H9 (cell line): ENCODE data around the gene NEXN. TPM values are rescaled to one million over a fixed set of nuclear protein-coding genes. Genes with fewer than 3 reads are reported as not detected.

Experiments used
- DNase-seq: peaks from one replicate; pipeline ENCODE4 v3.0.0-alpha.2; 2017
- H2AFZ ChIP-seq: one replicate; pipeline ENCODE4 v1.6.1; 2013; ENCODE audit warnings: mild to moderate bottlenecking, low read length, control low read depth, moderate library complexity
- H2AK5ac ChIP-seq: 2 replicates; pipeline ENCODE4 v1.6.1; 2013; ENCODE audit warnings: low read length, control low read depth, mixed read lengths; ENCODE audit not compliant: insufficient read length
- H2BK120ac ChIP-seq: one replicate; pipeline ENCODE4 v1.6.1; 2013; ENCODE audit warnings: low read depth, mild to moderate bottlenecking, low read length, control low read depth, inconsistent platforms; ENCODE audit not compliant: poor library complexity, severe bottlenecking
- H2BK12ac ChIP-seq: 2 replicates; pipeline ENCODE4 v1.6.1; 2013; ENCODE audit warnings: low read length, control low read depth, mixed read lengths, low read depth; ENCODE audit not compliant: insufficient read length
- H2BK15ac ChIP-seq: 2 replicates; pipeline ENCODE4 v1.6.1; 2013; ENCODE audit warnings: low read depth, low read length, control low read depth
- H2BK20ac ChIP-seq: one replicate; pipeline ENCODE4 v1.6.1; 2013; ENCODE audit warnings: low read depth, mild to moderate bottlenecking, low read length, control low read depth, inconsistent platforms; ENCODE audit not compliant: poor library complexity, severe bottlenecking
- H2BK5ac ChIP-seq: 2 replicates; pipeline ENCODE4 v1.6.1; 2013; ENCODE audit warnings: low read length, control low read depth, mixed read lengths; ENCODE audit not compliant: insufficient read length
- H3K14ac ChIP-seq: 2 replicates; pipeline ENCODE4 v1.6.1; 2013; ENCODE audit warnings: low read length, control low read depth; ENCODE audit not compliant: insufficient read depth
- H3K18ac ChIP-seq: 2 replicates; pipeline ENCODE4 v1.6.1; 2013; ENCODE audit warnings: low read depth, mild to moderate bottlenecking, mixed read lengths, low read length, control low read depth; ENCODE audit not compliant: insufficient read length
- H3K23ac ChIP-seq: 2 replicates; pipeline ENCODE4 v1.6.1; 2013; ENCODE audit warnings: low read length, control low read depth, mixed read lengths, low read depth; ENCODE audit not compliant: insufficient read length
- H3K23me2 ChIP-seq: 2 replicates; pipeline ENCODE4 v1.6.1; 2013; ENCODE audit warnings: low read depth, mild to moderate bottlenecking, mixed read lengths, low read length, control low read depth; ENCODE audit not compliant: insufficient read length, poor library complexity, severe bottlenecking
- H3K27ac ChIP-seq: 2 replicates; pipeline ENCODE4 v1.5.1; 2013; ENCODE audit warnings: low read length, control low read depth, mixed read lengths, low read depth; ENCODE audit not compliant: insufficient read length
- H3K27me3 ChIP-seq: 2 replicates; pipeline ENCODE4 v1.6.1; 2013; ENCODE audit warnings: low read length, control low read depth, inconsistent platforms; ENCODE audit not compliant: insufficient read depth
- H3K4ac ChIP-seq: 2 replicates; pipeline ENCODE4 v1.6.1; 2013; ENCODE audit warnings: low read depth, mild to moderate bottlenecking, control low read depth, inconsistent platforms, low read length, moderate library complexity
- H3K4me1 ChIP-seq: 2 replicates; pipeline ENCODE4 v1.6.1; 2013; ENCODE audit warnings: low read length, control low read depth, inconsistent platforms; ENCODE audit not compliant: insufficient read depth
- H3K4me2 ChIP-seq: 2 replicates; pipeline ENCODE4 v1.6.1; 2013; ENCODE audit warnings: low read length, control low read depth, mixed read lengths; ENCODE audit not compliant: insufficient read length, insufficient read depth
- H3K56ac ChIP-seq: 2 replicates; pipeline ENCODE4 v1.6.1; 2013; ENCODE audit warnings: low read depth, mild to moderate bottlenecking, mixed read lengths, low read length, control low read depth; ENCODE audit not compliant: insufficient read length
- H3K79me1 ChIP-seq: 2 replicates; pipeline ENCODE4 v1.6.1; 2013; ENCODE audit warnings: low read depth, mild to moderate bottlenecking, moderate library complexity, low read length, control low read depth, inconsistent platforms; ENCODE audit not compliant: insufficient read depth, poor library complexity, severe bottlenecking
- H3K79me2 ChIP-seq: 2 replicates; pipeline ENCODE4 v1.6.1; 2013; ENCODE audit warnings: low read length, control low read depth, inconsistent platforms; ENCODE audit not compliant: insufficient read depth
- H3K9ac ChIP-seq: 2 replicates; pipeline ENCODE4 v1.6.1; 2013; ENCODE audit warnings: low read length, control low read depth, mixed read lengths; ENCODE audit not compliant: insufficient read length; ENCODE audit errors: extremely low read depth
- H3K9me3 ChIP-seq: one replicate; pipeline ENCODE4 v1.6.1; 2013; ENCODE audit warnings: low read depth, low read length, inconsistent platforms; ENCODE audit not compliant: control insufficient read depth
- H3T11ph ChIP-seq: one replicate; pipeline ENCODE4 v1.6.1; 2013; ENCODE audit warnings: mild to moderate bottlenecking, low read length, control low read depth, inconsistent platforms
- H4K20me1 ChIP-seq: one replicate; pipeline ENCODE4 v1.6.1; 2013; ENCODE audit not compliant: control insufficient read depth, insufficient read length, insufficient read depth
- H4K5ac ChIP-seq: 2 replicates; pipeline ENCODE4 v1.6.1; 2013; ENCODE audit warnings: low read depth, mild to moderate bottlenecking, mixed read lengths, low read length, control low read depth; ENCODE audit not compliant: insufficient read length
- H4K8ac ChIP-seq: replicated peaks from 2 replicates; pipeline ENCODE4 v1.6.1; 2013; ENCODE audit warnings: low read length, control low read depth, mixed read lengths, low read depth; ENCODE audit not compliant: insufficient read length
- H4K91ac ChIP-seq: 2 replicates; pipeline ENCODE4 v1.6.1; 2013; ENCODE audit warnings: low read depth, mild to moderate bottlenecking, moderate library complexity, mixed read lengths, low read length, control low read depth; ENCODE audit not compliant: insufficient read length
- H3K27ac Mint-ChIP-seq, 3 experiments: 2 replicates in 2 of 3; 3 replicates in 1 of 3; pipeline ENCODE4 v1.8.0; 2020 to 2021; ENCODE audit warnings: mixed read lengths in 3 of 3, mild to moderate bottlenecking in 1 of 3, moderate library complexity in 1 of 3
- H3K27me3 Mint-ChIP-seq: 2 replicates; pipeline ENCODE4 v1.8.0; 2021; ENCODE audit warnings: low read depth, mild to moderate bottlenecking, moderate library complexity, mixed read lengths
- H3K36me3 Mint-ChIP-seq, 3 experiments: 2 replicates in 2 of 3; 3 replicates in 1 of 3; pipeline ENCODE4 v1.8.0; 2020 to 2021; ENCODE audit warnings: low read depth in 3 of 3, mixed read lengths in 3 of 3; ENCODE audit not compliant: insufficient read depth in 1 of 3
- H3K4me1 Mint-ChIP-seq, 2 experiments: 2 replicates each; pipeline ENCODE4 v1.8.0; 2020; ENCODE audit warnings: mixed read lengths in 2 of 2
- H3K4me3 Mint-ChIP-seq, 2 experiments: 2 replicates in 1 of 2; 3 replicates in 1 of 2; pipeline ENCODE4 v1.8.0; 2020 to 2021; ENCODE audit warnings: mild to moderate bottlenecking in 2 of 2, mixed read lengths in 2 of 2, moderate library complexity in 1 of 2
- H3K9me3 Mint-ChIP-seq, 2 experiments: 2 replicates in 1 of 2; 3 replicates in 1 of 2; pipeline ENCODE4 v1.8.0; 2020; ENCODE audit warnings: mild to moderate bottlenecking in 2 of 2, mixed read lengths in 2 of 2, moderate library complexity in 1 of 2
- CTCF ChIP-seq: fragments of 200-600 bp; sonication (generic); conservative IDR thresholded peaks from 3 replicates; pipeline ENCODE4 v1.8.0; 2021; ENCODE audit warnings: antibody characterized with exemption, mild to moderate bottlenecking
- WGBS: extraction: QIAGEN DNeasy Blood & Tissue Kit; methylation state at CpG from one replicate; pipeline ENCODE4 v1.1.7; 2013; ENCODE audit warnings: missing lambda C conversion rate, low lambda C conversion rate, mixed read lengths; ENCODE audit not compliant: insufficient read length; ENCODE audit errors: extremely low coverage; 5-methylcytosine and 5-hydroxymethylcytosine counted together
- total RNA-seq: library from RNA; stranded (reverse); gene quantifications from 2 replicates; pipeline ENCODE4 v1.2.1, GENCODE V29; 2021

The NEXN gene
- total RNA-seq, 1 experiment from 2014 or later, result 3.2 TPM

- no peak for TF ChIP-seq CTCF
- Mint-ChIP-seq H3K9me3 (no peaks in the 10 kb centered on the region), H3K4me3 (no peak overlapping the region), H3K27ac (peak overlapping the region in 2 of 3 experiments; percentile 42 to 48; a peak in 3 of 7 replicates), H3K4me1 (peaks cover 8% of the 10 kb centered on the region in 2 experiments), H3K27me3 (no peaks in the 10 kb centered on the region), H3K36me3 (no peaks in the 10 kb centered on the region; a peak in 2 of 7 replicates)
- Histone ChIP-seq H4K91ac (no peak overlapping the region), H2AFZ (no peak overlapping the region), H3K27me3 (no peaks in the 10 kb centered on the region), H4K20me1 (no peaks in the 10 kb centered on the region), H3K4me1 (no peaks in the 10 kb centered on the region), H3K79me1 (no peaks in the 10 kb centered on the region), H2BK20ac (no peak overlapping the region), H2BK120ac (no peak overlapping the region), H3K18ac (no peak overlapping the region), H3K4me2 (no peak overlapping the region), H4K5ac (no peak overlapping the region), H3K9ac (no peak overlapping the region), H4K8ac (no peak overlapping the region), H3T11ph (no peak overlapping the region), H3K14ac (no peak overlapping the region), H3K27ac (no peak overlapping the region), H3K23me2 (no peaks in the 10 kb centered on the region), H2BK5ac (no peak overlapping the region), H2BK12ac (no peak overlapping the region), H3K56ac (no peak overlapping the region), H2BK15ac (no peak overlapping the region), H3K4ac (no peak overlapping the region), H3K79me2 (no peaks in the 10 kb centered on the region), H3K9me3 (no peaks in the 10 kb centered on the region), H3K23ac (no peak overlapping the region), H2AK5ac (no peak overlapping the region)
- WGBS, result no CpG with 5 or more reads among the region's 1 CpG
- no peak for DNase-seq
Measured at GRCh38 chr1:77841574-77841973, 46.9 kb upstream of the NEXN start.
